GM12892 (cell line): ENCODE data around the gene SLC6A8.

Experiments used
- POLR2A ChIP-seq: IDR thresholded peaks from 2 replicates; pipeline ENCODE4 v1.6.1; 2011; ENCODE audit warnings: low read depth, low read length, control low read depth
- POLR2AphosphoS5 ChIP-seq: IDR thresholded peaks from 2 replicates; pipeline ENCODE4 v1.6.1; 2011; ENCODE audit warnings: low read depth, low read length, control low read depth
- TAF1 ChIP-seq: IDR thresholded peaks from 2 replicates; pipeline ENCODE4 v1.6.1; 2011; ENCODE audit warnings: low read depth, mild to moderate bottlenecking, control low read depth, low read length, borderline replicate concordance

GRCh38 chrX:153669174-153669890 is 18.4 kb upstream of the SLC6A8 start:
- TF ChIP-seq POLR2A (no peak), POLR2AphosphoS5 (no peak), TAF1 (no peak)
